ENCODE measurements around the gene TAOK1. TPM values are rescaled to one million over a fixed set of nuclear protein-coding genes. Genes with fewer than 3 reads are reported as not detected.

TAOK1 gene
- total RNA-seq, 2 donors from 2014 or later = 21.0 to 34.9 TPM

- intact Hi-C loops (cut with DNase I) = loop anchor here (10.0 kb wide), 1 partner anchor 165 kb away; no protein-coding TSS in a partner anchor
- TF ChIP-seq, protein P1, sequence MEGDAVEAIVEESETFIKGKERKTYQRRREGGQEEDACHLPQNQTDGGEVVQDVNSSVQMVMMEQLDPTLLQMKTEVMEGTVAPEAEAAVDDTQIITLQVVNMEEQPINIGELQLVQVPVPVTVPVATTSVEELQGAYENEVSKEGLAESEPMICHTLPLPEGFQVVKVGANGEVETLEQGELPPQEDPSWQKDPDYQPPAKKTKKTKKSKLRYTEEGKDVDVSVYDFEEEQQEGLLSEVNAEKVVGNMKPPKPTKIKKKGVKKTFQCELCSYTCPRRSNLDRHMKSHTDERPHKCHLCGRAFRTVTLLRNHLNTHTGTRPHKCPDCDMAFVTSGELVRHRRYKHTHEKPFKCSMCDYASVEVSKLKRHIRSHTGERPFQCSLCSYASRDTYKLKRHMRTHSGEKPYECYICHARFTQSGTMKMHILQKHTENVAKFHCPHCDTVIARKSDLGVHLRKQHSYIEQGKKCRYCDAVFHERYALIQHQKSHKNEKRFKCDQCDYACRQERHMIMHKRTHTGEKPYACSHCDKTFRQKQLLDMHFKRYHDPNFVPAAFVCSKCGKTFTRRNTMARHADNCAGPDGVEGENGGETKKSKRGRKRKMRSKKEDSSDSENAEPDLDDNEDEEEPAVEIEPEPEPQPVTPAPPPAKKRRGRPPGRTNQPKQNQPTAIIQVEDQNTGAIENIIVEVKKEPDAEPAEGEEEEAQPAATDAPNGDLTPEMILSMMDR (IDR thresholded peaks at IDR 0.05) = peak; percentile 60 to 86 (median 81)
- no peak for TF ChIP-seq POLR2A (IDR thresholded peaks at IDR 0.05)
These were observed 20.1 kb upstream of the TAOK1 start for GRCh38 chr17:29369831-29370735.

GRCh38 chr17:29376667-29377270 lies 13.4 kb upstream of the TAOK1 start:
- ATAC-seq = no peak
- 62 to 81% methylated on average over 3 of the region's 3 CpGs for WGBS, 2 donors
- intact Hi-C loops (cut with DNase I) = loop anchor here (10.0 kb wide), 1 partner anchor 158 kb away; no protein-coding TSS in a partner anchor
- no peaks in the 10 kb centered on the region for H3K9me3 ChIP-seq
- peak in 2 of 4 donors; percentile 14 to 26 for DNase-seq
- H3K36me3 ChIP-seq (replicated peaks in 1 of 2; ENCODE audit: insufficient read depth in 1 of 2, low read depth in 2 of 2) = no peaks in the 10 kb centered on the region
- H3K4me1 ChIP-seq = no peaks in the 10 kb centered on the region
- TF ChIP-seq POLR2A (IDR thresholded peaks at IDR 0.05) = no peak
- TF ChIP-seq, protein P1 (IDR thresholded peaks at IDR 0.05) = no peak
- no peaks in the 10 kb centered on the region for H3K27me3 ChIP-seq
- no peak overlapping the region for H3K4me3 ChIP-seq
- H3K27ac ChIP-seq = no peak overlapping the region

More at GRCh38 chr17:29369831-29370735, 20.1 kb upstream of the TAOK1 start:
- peak; percentile 31 to 63 (median 62) for DNase-seq
- H3K27ac ChIP-seq = peak overlapping the region in 1 of 4 donors; percentile 15
- no peaks in the 10 kb centered on the region for H3K9me3 ChIP-seq
- H3K4me3 ChIP-seq = no peak overlapping the region
- ATAC-seq = peak; percentile 95
- H3K27me3 ChIP-seq = no peaks in the 10 kb centered on the region
- H3K4me1 ChIP-seq = no peaks in the 10 kb centered on the region
- 18 to 19% methylated on average over 7 of the region's 7 CpGs for WGBS, 2 donors
- H3K36me3 ChIP-seq (replicated peaks in 1 of 2; ENCODE audit: insufficient read depth in 1 of 2, low read depth in 2 of 2) = no peaks in the 10 kb centered on the region

DNA sequence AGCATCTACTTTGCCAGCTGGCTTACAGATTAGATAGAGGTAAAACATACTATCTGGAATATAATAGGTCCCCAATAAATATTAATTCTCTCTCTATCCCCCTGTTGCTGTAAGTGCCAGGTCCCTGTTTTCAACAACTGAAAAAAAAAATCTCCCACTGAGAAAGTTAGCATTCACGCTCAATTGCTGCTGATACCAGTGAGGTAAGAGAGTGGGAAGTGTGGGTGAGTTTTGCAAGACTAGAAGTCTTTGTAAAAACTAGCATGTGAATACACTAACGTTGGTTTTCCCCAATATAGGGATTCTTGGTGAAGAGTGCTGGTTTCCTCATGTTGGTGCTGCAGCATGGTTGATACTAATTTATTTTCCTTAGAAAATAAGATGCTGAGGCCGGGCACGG lies 11.7 kb upstream of the TAOK1 start:
- ATAC-seq (no peak), DNase-seq (no peak)
- TF ChIP-seq, protein P1 (IDR thresholded peaks at IDR 0.05) = no peak
- no peak for TF ChIP-seq POLR2A (IDR thresholded peaks at IDR 0.05)
- H3K4me1 ChIP-seq = no peaks in the 10 kb centered on the region
- 73 to 75% methylated on average over 4 of the region's 4 CpGs for WGBS, 2 donors
- H3K4me3 ChIP-seq = no peak overlapping the region
- no peaks in the 10 kb centered on the region for H3K27me3 ChIP-seq
- no peak overlapping the region for H3K27ac ChIP-seq
- H3K9me3 ChIP-seq = no peaks in the 10 kb centered on the region
- intact Hi-C loops (cut with DNase I) = loop anchor here (10.0 kb wide), 1 partner anchor 156 kb away; no protein-coding TSS in a partner anchor
- no peaks in the 10 kb centered on the region for H3K36me3 ChIP-seq (replicated peaks in 1 of 2; ENCODE audit: insufficient read depth in 1 of 2, low read depth in 2 of 2)

DNA sequence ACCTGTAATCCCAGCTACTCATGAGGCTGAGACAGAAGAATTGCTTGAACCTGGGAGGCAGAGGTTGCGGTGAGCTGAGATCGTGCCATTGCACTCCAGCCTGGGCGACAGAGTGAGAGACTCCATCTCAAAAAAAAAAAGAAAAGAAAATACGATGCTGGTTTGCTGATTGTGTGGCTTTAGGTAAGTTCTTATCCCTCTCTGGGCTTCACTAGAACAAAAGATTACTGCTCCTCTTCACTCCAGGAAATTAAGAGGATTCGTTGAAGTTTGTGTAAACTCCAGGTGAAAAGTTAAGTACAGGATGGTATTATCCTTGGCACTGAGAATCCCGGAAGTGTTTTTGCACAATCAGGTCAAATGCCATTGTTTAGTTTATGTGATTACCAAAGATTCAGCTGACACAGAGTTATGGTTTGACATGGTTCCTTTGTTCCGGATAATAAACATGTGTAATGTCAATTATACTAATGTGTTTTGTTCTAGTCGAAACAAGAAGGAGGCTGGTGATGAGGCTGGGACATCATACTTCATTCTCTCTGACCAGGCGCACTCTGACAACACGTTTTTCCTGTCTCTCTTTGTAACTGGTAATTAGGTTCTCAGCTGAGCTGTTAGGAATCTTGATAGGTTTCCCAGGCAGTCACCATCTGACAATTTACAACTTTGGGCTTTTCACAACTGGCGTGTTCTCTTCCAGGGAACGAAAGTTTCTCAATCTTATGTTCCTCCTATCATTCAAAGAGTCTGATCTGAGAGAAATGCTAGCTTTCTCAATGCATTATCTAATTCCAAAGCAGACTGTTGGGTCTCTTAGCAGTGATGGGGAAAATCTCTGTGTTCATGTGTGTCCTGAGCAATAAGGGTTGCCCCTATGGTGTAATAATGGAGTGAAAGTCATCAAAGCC lies 10.8 kb upstream of the TAOK1 start:
- ATAC-seq (no peak), DNase-seq (no peak)
- no peak overlapping the region for H3K4me3 ChIP-seq
- H3K4me1 ChIP-seq = no peaks in the 10 kb centered on the region
- H3K9me3 ChIP-seq = no peaks in the 10 kb centered on the region
- peak overlapping the region in 2 of 4 donors; percentile 19 to 37 for H3K27ac ChIP-seq
- H3K36me3 ChIP-seq (replicated peaks in 1 of 2; ENCODE audit: insufficient read depth in 1 of 2, low read depth in 2 of 2) = no peaks in the 10 kb centered on the region
- intact Hi-C loops (cut with DNase I) = loop anchor here (10.0 kb wide), 1 partner anchor 155 kb away; no protein-coding TSS in a partner anchor
- H3K27me3 ChIP-seq = no peaks in the 10 kb centered on the region
- no peak for TF ChIP-seq POLR2A (IDR thresholded peaks at IDR 0.05)
- TF ChIP-seq, protein P1 (IDR thresholded peaks at IDR 0.05) = no peak
- 40 to 45% methylated on average over 12 of the region's 12 CpGs for WGBS, 2 donors
